Measurements from ENCODE around the gene CUX1. TPM values are rescaled to one million over a fixed set of nuclear protein-coding genes. Genes with fewer than 3 reads are reported as not detected.

Gene CUX1
- total RNA-seq, 1 donor from 2014 or later = 66.4 TPM

DNA sequence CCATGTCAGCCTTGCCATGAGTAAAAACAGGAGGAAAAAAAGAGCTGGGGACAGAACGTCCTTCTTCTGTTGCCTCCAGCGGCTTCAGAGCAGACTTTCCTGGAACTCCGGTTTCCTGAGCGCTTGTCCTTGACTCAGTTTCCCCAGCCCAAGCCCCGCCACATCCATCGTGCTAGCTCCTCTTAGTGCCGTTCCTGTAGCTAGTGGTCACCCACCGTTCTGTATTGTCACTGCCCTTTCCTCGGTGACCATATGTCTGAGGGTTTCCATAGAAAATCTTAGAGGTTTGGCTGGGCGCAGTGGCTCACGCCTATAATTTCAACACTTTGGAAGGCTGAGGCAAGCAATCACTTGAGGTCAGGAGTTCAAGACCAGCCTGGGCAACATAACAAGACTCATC lies 100.1 kb downstream of the CUX1 start:
- Histone ChIP-seq H3F3A (ENCODE audit: low read depth) (no peaks in the 10 kb centered on the region), H3K27me3 (no peaks in the 10 kb centered on the region), H3K4me3 (no peak overlapping the region), H3K9ac (no peak overlapping the region), H3K9me3 (ENCODE audit: low read depth) (no peaks in the 10 kb centered on the region), H3K27ac (no peak overlapping the region), H3K36me3 (no peaks in the 10 kb centered on the region), H3K4me2 (no peak overlapping the region), H4K20me1 (ENCODE audit: low read depth) (peaks cover 78% of the 10 kb centered on the region), H3K4me1 (no peaks in the 10 kb centered on the region), H3K79me2 (ENCODE audit: low read depth) (peaks cover 88% of the 10 kb centered on the region), H2AFZ (replicated peaks) (no peak overlapping the region)
- Mint-ChIP-seq H3K9me3 (no peaks in the 10 kb centered on the region), H3K27ac (no peak overlapping the region), H3K36me3 (peaks cover 16% of the 10 kb centered on the region), H3K4me3 (no peak overlapping the region), H3K4me1 (peaks cover 15% of the 10 kb centered on the region), H3K27me3 (ENCODE audit: insufficient read depth, low read depth) (peaks cover 6% of the 10 kb centered on the region)
- TF ChIP-seq EZH2 (IDR thresholded peaks at IDR 0.05) = no peak
- no peak for TF ChIP-seq CTCF (IDR thresholded peaks at IDR 0.05)
- no peak for TF ChIP-seq EZH2phosphoT487 (IDR thresholded peaks at IDR 0.05)
- no peak for DNase-seq (ENCODE audit: low spot score)

- no peak overlapping the region for H3K27ac Mint-ChIP-seq
Observed at GRCh38 chr7:101918426-101918825, 101.0 kb downstream of the CUX1 start.

DNA sequence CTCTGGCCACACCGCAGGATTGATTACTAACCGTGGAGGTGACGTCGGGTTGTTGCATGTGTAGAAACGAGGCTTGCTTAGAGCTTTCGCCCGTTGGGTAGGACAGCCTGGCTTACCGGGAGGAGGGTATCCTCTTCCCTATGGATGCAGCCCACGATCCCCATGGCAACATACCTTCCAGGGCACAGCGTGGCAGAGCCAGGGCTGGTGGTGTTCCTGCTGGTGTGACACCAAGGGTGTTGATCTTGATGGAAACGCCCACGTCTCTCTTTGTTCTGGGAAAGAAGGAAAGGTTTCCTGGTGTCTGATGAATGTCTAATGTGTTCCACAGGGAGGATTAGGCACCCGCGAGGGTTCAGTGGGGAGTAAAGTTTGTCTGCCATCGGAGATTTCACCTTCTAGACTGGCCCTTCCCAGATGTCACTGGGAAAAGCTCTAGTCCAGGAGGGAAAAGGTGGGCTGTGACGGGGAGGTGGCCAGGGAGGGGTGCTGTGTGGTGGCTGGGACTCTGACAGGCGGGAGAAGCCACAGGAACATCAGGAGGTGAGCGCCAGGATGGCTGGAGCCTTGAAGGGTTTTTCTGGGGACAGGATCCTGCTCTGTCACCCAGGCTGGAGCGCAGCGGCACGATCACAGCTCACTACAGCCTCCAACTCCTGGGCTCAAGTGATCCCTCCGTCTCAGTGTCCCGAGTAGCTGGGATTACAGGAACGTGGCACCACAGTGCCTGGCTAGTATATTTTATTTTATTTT lies 102.1 kb downstream of the CUX1 start:
- no peaks in the 10 kb centered on the region for H3F3A ChIP-seq (ENCODE audit: low read depth)
- no peaks in the 10 kb centered on the region for H3K9me3 ChIP-seq (ENCODE audit: low read depth)
- no peak overlapping the region for H3K4me3 ChIP-seq
- no peak overlapping the region for H3K9ac ChIP-seq
- TF ChIP-seq CTCF (IDR thresholded peaks at IDR 0.05) (no peak), EZH2 (IDR thresholded peaks at IDR 0.05) (no peak), EZH2phosphoT487 (IDR thresholded peaks at IDR 0.05) (no peak)
- no peak overlapping the region for H2AFZ ChIP-seq (replicated peaks)
- H3K79me2 ChIP-seq (ENCODE audit: low read depth) = peaks cover 89% of the 10 kb centered on the region
- H3K4me2 ChIP-seq = no peak overlapping the region
- Mint-ChIP-seq H3K4me3 (peak overlapping the region; percentile 6), H3K27me3 (ENCODE audit: insufficient read depth, low read depth) (peaks cover 4% of the 10 kb centered on the region), H3K9me3 (no peaks in the 10 kb centered on the region), H3K4me1 (peaks cover 11% of the 10 kb centered on the region), H3K36me3 (peaks cover 23% of the 10 kb centered on the region), H3K27ac (peak overlapping the region; percentile 3)
- peaks cover 78% of the 10 kb centered on the region for H4K20me1 ChIP-seq (ENCODE audit: low read depth)
- H3K36me3 ChIP-seq = no peaks in the 10 kb centered on the region
- peaks cover under 1% of the 10 kb centered on the region for H3K4me1 ChIP-seq
- H3K27me3 ChIP-seq = no peaks in the 10 kb centered on the region
- H3K27ac ChIP-seq = no peak overlapping the region
- DNase-seq (ENCODE audit: low spot score) = no peak

More at GRCh38 chr7:101918426-101918825, 101.0 kb downstream of the CUX1 start:
- no peak overlapping the region for H3K4me3 Mint-ChIP-seq
- no peaks in the 10 kb centered on the region for H3K9me3 Mint-ChIP-seq
- Histone ChIP-seq H3F3A (ENCODE audit: low read depth) (no peaks in the 10 kb centered on the region), H2AFZ (replicated peaks) (no peak overlapping the region), H3K4me3 (no peak overlapping the region), H3K36me3 (no peaks in the 10 kb centered on the region), H3K9ac (no peak overlapping the region), H3K4me2 (no peak overlapping the region), H3K27ac (no peak overlapping the region), H3K79me2 (ENCODE audit: low read depth) (peaks cover 88% of the 10 kb centered on the region), H3K27me3 (no peaks in the 10 kb centered on the region), H3K4me1 (no peaks in the 10 kb centered on the region), H3K9me3 (ENCODE audit: low read depth) (no peaks in the 10 kb centered on the region), H4K20me1 (ENCODE audit: low read depth) (peaks cover 78% of the 10 kb centered on the region)
- peaks cover 19% of the 10 kb centered on the region for H3K36me3 Mint-ChIP-seq
- no peak for DNase-seq (ENCODE audit: low spot score)
- TF ChIP-seq CTCF (IDR thresholded peaks at IDR 0.05) (no peak), EZH2 (IDR thresholded peaks at IDR 0.05) (no peak), EZH2phosphoT487 (IDR thresholded peaks at IDR 0.05) (no peak)
- peaks cover 6% of the 10 kb centered on the region for H3K27me3 Mint-ChIP-seq (ENCODE audit: insufficient read depth, low read depth)
- H3K4me1 Mint-ChIP-seq = peaks cover 10% of the 10 kb centered on the region

All from neural progenitor cell (in vitro differentiated cells).